Mucosa of gallbladder (tissue), 1 donor: ENCODE results near the gene UNC13A. TPM values are rescaled to one million over a fixed set of nuclear protein-coding genes. Genes with fewer than 3 reads are reported as not detected.
A peak's percentile ranks its signal among the peaks of the same experiment; 100 is the strongest.
"Not testable (repeated sequence)": the region's sequence is repeated elsewhere in the genome, so short reads cannot be mapped to it uniquely, and the experiment has no call there.

Experiments
- DNase-seq: peaks from one replicate; pipeline ENCODE4 v3.0.0-alpha.2; 2020; ENCODE audit warnings: low spot score
- total RNA-seq: library from RNA; stranded (reverse); gene quantifications from one replicate; pipeline ENCODE4 v1.2.1, GENCODE V29; 2021
- donor health status: DM: no; HTN: no; CAD: no.

Gene UNC13A
- total RNA-seq, 1 donor from 2014 or later, result 0.78 TPM

- no peak for DNase-seq
Measured at GRCh38 chr19:17604372-17605025, 83.7 kb downstream of the UNC13A start.

- no peak for DNase-seq
Measured at GRCh38 chr19:17602872-17603510, 85.2 kb downstream of the UNC13A start.

- no peak for DNase-seq
Measured at GRCh38 chr19:17602217-17602616, 85.9 kb downstream of the UNC13A start.

GRCh38 chr19:17601683-17602082 is 86.5 kb downstream of the UNC13A start:
- no peak for DNase-seq

GRCh38 chr19:17599780-17600179 is 88.4 kb downstream of the UNC13A start:
- no peak for DNase-seq

- DNase-seq, result no peak
Measured at GRCh38 chr19:17598953-17599352, 89.2 kb downstream of the UNC13A start.

- not testable (repeated sequence) for DNase-seq
Measured at GRCh38 chr19:17598063-17598462, 90.1 kb downstream of the UNC13A start.

GRCh38 chr19:17594296-17594695 is 93.9 kb downstream of the UNC13A start:
- not testable (repeated sequence) for DNase-seq

GRCh38 chr19:17590866-17591265 is 97.3 kb downstream of the UNC13A start:
- no peak for DNase-seq

GRCh38 chr19:17585395-17585794 is 102.8 kb downstream of the UNC13A start:
- not testable (repeated sequence) for DNase-seq

- DNase-seq, result no peak
Measured at GRCh38 chr19:17584132-17584531, 104.0 kb downstream of the UNC13A start.

- no peak for DNase-seq
Measured at GRCh38 chr19:17582613-17583012, 105.5 kb downstream of the UNC13A start.

GRCh38 chr19:17581211-17581874 is 106.8 kb downstream of the UNC13A start:
- no peak for DNase-seq

- no peak for DNase-seq
Measured at GRCh38 chr19:17580470-17581144, 107.5 kb downstream of the UNC13A start.

- DNase-seq, result peak; percentile 35
Measured at GRCh38 chr19:17579661-17580244, 108.4 kb downstream of the UNC13A start.

- DNase-seq, result no peak
Measured at GRCh38 chr19:17577457-17578097, 110.6 kb downstream of the UNC13A start.

GRCh38 chr19:17576758-17577456 is 111.2 kb downstream of the UNC13A start:
- peak; percentile 38 for DNase-seq

GRCh38 chr19:17575871-17576757 is 112.0 kb downstream of the UNC13A start:
- no peak for DNase-seq

GRCh38 chr19:17572638-17573037 is 115.5 kb downstream of the UNC13A start:
- DNase-seq, result no peak

GRCh38 chr19:17570791-17571190 is 117.4 kb downstream of the UNC13A start:
- no peak for DNase-seq
